Breast epithelium (tissue), 3 donors: ENCODE results near the gene FBXL7.

Experiments
- CTCF ChIP-seq, 3 donors: fragments of 450-650 bp; IDR thresholded peaks; one replicate each; pipeline ENCODE4 v1.5.1; 2016 to 2017; ENCODE audit warnings: antibody characterized with exemption in 3 of 3, mild to moderate bottlenecking in 3 of 3, moderate library complexity in 3 of 3
- POLR2A ChIP-seq: fragments of 450-650 bp; IDR thresholded peaks from one replicate; pipeline ENCODE4 v1.6.1; 2016; ENCODE audit warnings: antibody characterized with exemption, mild to moderate bottlenecking, moderate library complexity

- no peak for TF ChIP-seq POLR2A
- no peak for TF ChIP-seq CTCF (IDR thresholded peaks at IDR 0.05)
Observed at GRCh38 chr5:15693933-15694332, 194.0 kb downstream of the FBXL7 start.
